Fibroblast of the aortic adventitia (primary cell): Measurements from ENCODE around the gene CCT3. TPM values are rescaled to one million over a fixed set of nuclear protein-coding genes. Genes with fewer than 3 reads are reported as not detected.

Source experiments
- DNase-seq: peaks from one replicate; pipeline ENCODE4 v3.0.0-alpha.2; 2010; ENCODE audit warnings: low read depth
- H3K4me3 ChIP-seq: 2 replicates; pipeline ENCODE4 v1.5.1; 2011; ENCODE audit warnings: low read depth, mild to moderate bottlenecking, control low read depth, low read length, moderate library complexity
- total RNA-seq: library from RNA; depleted of rRNA; stranded (reverse); fragments of >200 nt; gene quantifications from 2 replicates; pipeline ENCODE4 v1.2.3, GENCODE V29; 2012; ENCODE audit warnings: low replicate concordance
- TF ChIP-seq, protein P1 (sequence below): IDR thresholded peaks from 2 replicates; pipeline ENCODE4 v1.5.1; 2011; ENCODE audit warnings: mild to moderate bottlenecking, low read length, control low read depth, inconsistent platforms; ENCODE audit not compliant: insufficient read depth

The CCT3 gene
- total RNA-seq, 1 donor: 284 TPM

GRCh38 chr1:156298852-156299357, 39.2 kb downstream of the CCT3 start, which contains the start of gene VHLL:
TSS of gene VHLL (minus strand) at chr1:156299307. CDS start at chr1:156299189, 118 bp downstream.
- TF ChIP-seq, protein P1, sequence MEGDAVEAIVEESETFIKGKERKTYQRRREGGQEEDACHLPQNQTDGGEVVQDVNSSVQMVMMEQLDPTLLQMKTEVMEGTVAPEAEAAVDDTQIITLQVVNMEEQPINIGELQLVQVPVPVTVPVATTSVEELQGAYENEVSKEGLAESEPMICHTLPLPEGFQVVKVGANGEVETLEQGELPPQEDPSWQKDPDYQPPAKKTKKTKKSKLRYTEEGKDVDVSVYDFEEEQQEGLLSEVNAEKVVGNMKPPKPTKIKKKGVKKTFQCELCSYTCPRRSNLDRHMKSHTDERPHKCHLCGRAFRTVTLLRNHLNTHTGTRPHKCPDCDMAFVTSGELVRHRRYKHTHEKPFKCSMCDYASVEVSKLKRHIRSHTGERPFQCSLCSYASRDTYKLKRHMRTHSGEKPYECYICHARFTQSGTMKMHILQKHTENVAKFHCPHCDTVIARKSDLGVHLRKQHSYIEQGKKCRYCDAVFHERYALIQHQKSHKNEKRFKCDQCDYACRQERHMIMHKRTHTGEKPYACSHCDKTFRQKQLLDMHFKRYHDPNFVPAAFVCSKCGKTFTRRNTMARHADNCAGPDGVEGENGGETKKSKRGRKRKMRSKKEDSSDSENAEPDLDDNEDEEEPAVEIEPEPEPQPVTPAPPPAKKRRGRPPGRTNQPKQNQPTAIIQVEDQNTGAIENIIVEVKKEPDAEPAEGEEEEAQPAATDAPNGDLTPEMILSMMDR: no peak
- no peak for DNase-seq
- H3K4me3 ChIP-seq: no peak within 1 kb of the TSS

GRCh38 chr1:156295391-156295947, 42.6 kb downstream of the CCT3 start, which contains the start of gene GLMP:
TSS of gene GLMP (minus strand) at chr1:156295679. CDS start at chr1:156295645, 34 bp downstream.
- H3K4me3 ChIP-seq: peak within 1 kb of the TSS; percentile 93
- TF ChIP-seq, protein P1: no peak
- DNase-seq: peak; percentile 81

DNA sequence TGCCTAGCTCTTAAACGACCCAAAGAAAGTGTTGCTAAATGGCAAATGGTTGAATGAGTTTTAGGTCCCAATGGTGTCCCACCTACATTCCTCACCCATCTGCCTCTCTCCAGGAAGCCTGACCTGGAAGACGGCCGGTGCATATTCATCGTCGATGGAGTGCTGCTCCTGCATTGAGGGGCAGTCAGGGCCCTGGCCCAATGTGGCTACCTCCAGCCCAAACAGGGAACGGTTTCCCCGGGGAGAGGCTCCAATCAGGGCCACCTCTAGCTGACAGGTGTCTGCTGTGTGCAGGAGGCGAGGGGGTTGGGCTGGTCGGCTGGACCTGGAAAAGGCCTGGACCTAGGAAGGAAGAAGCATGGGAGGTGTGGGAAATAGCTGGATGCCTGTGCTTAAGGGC, 44.2 kb downstream of the CCT3 start:
- H3K4me3 ChIP-seq: peak overlapping the region; percentile 5
- TF ChIP-seq, protein P1: no peak

GRCh38 chr1:156293098-156293434, 45.0 kb downstream of the CCT3 start:
- TF ChIP-seq, protein P1: no peak
- DNase-seq: no peak
- H3K4me3 ChIP-seq: no peak overlapping the region

More for the DNA sequence above, 44.2 kb downstream of the CCT3 start:
- no peak for DNase-seq

DNA sequence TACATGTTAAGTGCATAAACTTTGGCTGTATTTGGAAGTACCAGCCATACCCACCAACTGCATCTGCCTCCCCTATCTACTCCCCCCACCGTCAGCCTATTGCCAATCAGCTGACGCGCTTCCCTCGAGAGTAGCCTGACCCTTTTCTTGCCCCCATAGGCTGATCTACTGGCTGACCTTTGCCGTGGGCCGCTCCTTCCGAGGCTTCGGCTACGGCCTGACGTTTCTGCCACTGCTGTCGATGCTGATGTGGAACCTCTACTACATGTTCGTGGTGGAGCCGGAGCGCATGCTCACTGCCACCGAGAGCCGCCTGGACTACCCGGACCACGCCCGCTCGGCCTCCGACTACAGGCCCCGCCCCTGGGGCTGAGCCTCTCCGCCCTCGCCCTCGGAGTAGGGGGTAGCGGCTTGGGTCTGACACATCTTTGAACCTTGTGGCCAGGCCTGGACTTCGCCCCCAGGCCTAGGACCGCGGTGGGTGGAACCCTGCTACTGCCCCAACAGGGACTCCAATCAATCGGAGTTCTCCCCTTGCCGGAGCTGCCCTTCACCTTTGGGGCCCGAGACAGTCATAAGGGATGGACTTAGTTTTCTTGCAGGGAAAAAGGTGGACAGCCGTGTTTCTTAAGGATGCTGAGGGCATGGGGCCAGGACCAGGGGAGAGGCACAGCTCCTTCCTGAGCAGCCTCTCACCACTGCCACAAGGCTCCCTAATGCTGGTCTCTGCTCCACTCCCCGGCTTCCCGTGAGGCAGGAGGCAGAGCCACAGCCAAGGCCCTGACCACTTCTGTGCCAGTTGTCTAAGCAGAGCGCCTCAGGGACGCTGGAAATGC, 46.6 kb downstream of the CCT3 start:
- peak; percentile 76 for DNase-seq
- TF ChIP-seq, protein P1: no peak
- peak overlapping the region; percentile 76 for H3K4me3 ChIP-seq

GRCh38 chr1:156289857-156290256, 48.2 kb downstream of the CCT3 start:
- no peak for DNase-seq
- TF ChIP-seq, protein P1: no peak
- no peak overlapping the region for H3K4me3 ChIP-seq
